Prostate gland (tissue), 2 donors: ENCODE data around the gene SLC32A1.
A peak's percentile ranks its signal among the peaks of the same experiment; 100 is the strongest.

Experiments
- POLR2A ChIP-seq: fragments of 450-650 bp; IDR thresholded peaks from one replicate; pipeline ENCODE4 v1.6.1; 2016; ENCODE audit warnings: antibody characterized with exemption, mild to moderate bottlenecking
- TF ChIP-seq, protein P1 (sequence below), 4 experiments: fragments of 200-600 bp in 2 of 4; fragments of 450-650 bp in 2 of 4; sonication (generic) in 2 of 4; IDR thresholded peaks; 1 replicate in 3 of 4; 2 replicates in 1 of 4; pipeline ENCODE4 v1.5.1; 2016 to 2019; ENCODE audit warnings: antibody characterized with exemption in 4 of 4, mild to moderate bottlenecking in 2 of 4, moderate library complexity in 2 of 4

DNA sequence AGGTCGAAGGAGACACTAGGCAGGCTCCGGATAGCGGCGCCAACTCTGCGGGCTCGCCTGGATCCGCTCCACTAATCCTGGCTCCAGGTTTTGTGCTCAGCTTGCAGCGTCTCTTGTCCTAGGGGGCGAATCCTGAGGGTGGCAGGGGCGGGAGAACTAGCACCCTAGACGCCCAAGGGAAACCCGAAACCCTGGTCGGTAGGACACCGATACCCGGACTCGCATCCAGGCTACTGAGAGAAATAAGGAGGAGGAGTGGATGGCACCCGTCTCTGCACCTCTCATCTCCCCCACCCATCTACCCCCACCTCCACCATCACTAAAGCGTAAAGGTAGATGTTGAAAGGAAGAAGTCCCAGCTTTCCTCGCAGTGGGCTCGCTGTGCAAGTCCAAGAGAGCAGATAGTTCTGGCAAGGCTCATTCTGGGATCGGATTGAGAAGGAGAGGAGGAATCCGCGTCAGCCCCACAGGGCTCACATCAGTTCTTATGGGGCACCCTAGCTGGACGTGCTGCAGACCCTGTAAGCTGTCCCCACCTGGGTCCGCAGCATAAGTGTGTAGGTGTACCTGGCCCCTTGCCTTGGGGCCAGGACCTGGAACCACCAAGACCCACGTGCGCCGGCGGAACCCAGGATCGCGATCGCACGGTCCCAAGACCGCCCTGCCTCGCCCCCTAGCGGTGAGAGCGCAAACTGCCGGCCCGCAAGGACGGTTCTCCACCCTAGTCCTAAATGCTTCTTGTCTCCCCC lies 6.9 kb downstream of the SLC32A1 start:
- TF ChIP-seq, protein P1, sequence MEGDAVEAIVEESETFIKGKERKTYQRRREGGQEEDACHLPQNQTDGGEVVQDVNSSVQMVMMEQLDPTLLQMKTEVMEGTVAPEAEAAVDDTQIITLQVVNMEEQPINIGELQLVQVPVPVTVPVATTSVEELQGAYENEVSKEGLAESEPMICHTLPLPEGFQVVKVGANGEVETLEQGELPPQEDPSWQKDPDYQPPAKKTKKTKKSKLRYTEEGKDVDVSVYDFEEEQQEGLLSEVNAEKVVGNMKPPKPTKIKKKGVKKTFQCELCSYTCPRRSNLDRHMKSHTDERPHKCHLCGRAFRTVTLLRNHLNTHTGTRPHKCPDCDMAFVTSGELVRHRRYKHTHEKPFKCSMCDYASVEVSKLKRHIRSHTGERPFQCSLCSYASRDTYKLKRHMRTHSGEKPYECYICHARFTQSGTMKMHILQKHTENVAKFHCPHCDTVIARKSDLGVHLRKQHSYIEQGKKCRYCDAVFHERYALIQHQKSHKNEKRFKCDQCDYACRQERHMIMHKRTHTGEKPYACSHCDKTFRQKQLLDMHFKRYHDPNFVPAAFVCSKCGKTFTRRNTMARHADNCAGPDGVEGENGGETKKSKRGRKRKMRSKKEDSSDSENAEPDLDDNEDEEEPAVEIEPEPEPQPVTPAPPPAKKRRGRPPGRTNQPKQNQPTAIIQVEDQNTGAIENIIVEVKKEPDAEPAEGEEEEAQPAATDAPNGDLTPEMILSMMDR (IDR thresholded peaks at IDR 0.05) = peak; percentile 83 to 97 (median 90)
- TF ChIP-seq POLR2A = no peak
